ENCODE measurements around the gene MT4.

The MT4 gene

DNA sequence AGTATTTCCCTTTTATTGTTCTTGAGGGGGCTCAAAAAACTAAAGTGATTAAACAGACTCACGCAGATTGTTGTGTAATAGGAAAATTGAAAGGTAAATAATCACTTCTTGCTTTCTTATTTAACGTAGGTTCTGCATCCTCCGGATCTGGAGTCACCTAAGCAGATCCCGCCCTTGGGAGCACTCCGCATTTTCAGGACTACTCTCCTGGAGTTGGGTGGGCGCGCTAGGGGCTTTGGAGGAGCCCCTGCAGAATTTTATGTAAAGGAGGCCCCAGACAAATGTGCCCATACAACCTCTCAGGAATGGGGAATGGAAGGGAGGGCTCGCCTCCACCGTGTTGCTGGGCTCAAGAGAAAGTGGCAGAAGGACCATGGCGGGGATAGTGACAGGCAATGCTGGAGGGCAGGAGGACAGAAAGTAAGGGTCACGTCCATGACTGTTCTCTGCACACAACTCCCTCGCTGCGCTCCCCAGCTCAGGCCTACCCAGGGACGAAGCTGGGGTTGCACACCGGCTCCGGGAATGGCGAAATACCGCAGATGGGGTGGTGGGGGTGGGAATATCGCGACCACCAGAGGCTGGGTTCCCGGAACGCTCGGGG, 51.8 kb downstream of the MT4 start:
- Histone ChIP-seq H3K4me1 (ENCODE audit: control insufficient read depth in 5 of 5, insufficient read depth in 5 of 5, low read length in 5 of 5) (peaks cover 5 to 37% (median 33%) of the 10 kb centered on the region in 5 donors), H3K27me3 (ENCODE audit: control insufficient read depth in 5 of 5, insufficient read depth in 4 of 5, low read length in 5 of 5) (no peaks in the 10 kb centered on the region), H3K4me3 (ENCODE audit: low read depth in 1 of 5, low read length in 5 of 5) (peak overlapping the region in 4 of 5 donors; percentile 53 to 65 (median 62)), H3K27ac (ENCODE audit: low read depth, low read length) (no peak overlapping the region), H3K36me3 (ENCODE audit: control insufficient read depth in 5 of 5, insufficient read depth in 5 of 5, low read length in 5 of 5) (no peaks in the 10 kb centered on the region), H3K9me3 (ENCODE audit: control insufficient read depth in 5 of 5, low read length in 5 of 5) (no peaks in the 10 kb centered on the region), H3K9ac (ENCODE audit: low read length in 5 of 5) (peak overlapping the region in 2 of 5 donors; percentile 60 to 73)

- Histone ChIP-seq H3K4me3 (ENCODE audit: low read depth in 1 of 5, low read length in 5 of 5) (peak overlapping the region; percentile 53 to 83 (median 63)), H3K4me1 (ENCODE audit: control insufficient read depth in 5 of 5, insufficient read depth in 5 of 5, low read length in 5 of 5) (peaks cover 4 to 37% (median 31%) of the 10 kb centered on the region in 5 donors), H3K27ac (ENCODE audit: low read depth, low read length) (no peak overlapping the region), H3K9me3 (ENCODE audit: control insufficient read depth in 5 of 5, low read length in 5 of 5) (no peaks in the 10 kb centered on the region), H3K9ac (ENCODE audit: low read length in 5 of 5) (peak overlapping the region in 2 of 5 donors; percentile 60 to 73), H3K27me3 (ENCODE audit: control insufficient read depth in 5 of 5, insufficient read depth in 4 of 5, low read length in 5 of 5) (no peaks in the 10 kb centered on the region), H3K36me3 (ENCODE audit: control insufficient read depth in 5 of 5, insufficient read depth in 5 of 5, low read length in 5 of 5) (no peaks in the 10 kb centered on the region)
Observed at GRCh38 chr16:56617212-56618085, 52.6 kb downstream of the MT4 start.

DNA sequence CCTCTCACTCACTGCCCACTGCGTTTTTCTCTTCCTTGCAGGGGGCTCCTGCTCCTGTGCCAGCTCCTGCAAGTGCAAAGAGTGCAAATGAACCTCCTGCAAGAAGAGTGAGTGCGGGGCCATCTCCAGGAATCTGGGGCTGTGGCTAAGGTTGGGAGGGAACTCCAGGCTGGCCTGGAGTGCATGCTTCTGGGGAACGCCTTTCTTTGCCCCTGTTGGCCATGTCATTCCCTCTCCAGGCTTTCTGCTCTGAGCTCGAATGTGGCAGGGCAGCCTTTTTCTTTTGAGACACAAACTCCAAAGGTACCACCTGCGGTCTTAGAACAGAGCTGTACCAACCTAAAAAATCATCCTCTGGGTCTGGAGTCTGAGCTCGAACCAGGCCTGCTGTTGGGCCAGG, 53.3 kb downstream of the MT4 start:
- Histone ChIP-seq H3K9me3 (ENCODE audit: control insufficient read depth in 5 of 5, low read length in 5 of 5) (no peaks in the 10 kb centered on the region), H3K4me3 (ENCODE audit: low read depth in 1 of 5, low read length in 5 of 5) (peak overlapping the region; percentile 53 to 83 (median 63)), H3K27me3 (ENCODE audit: control insufficient read depth in 5 of 5, insufficient read depth in 4 of 5, low read length in 5 of 5) (no peaks in the 10 kb centered on the region), H3K9ac (ENCODE audit: low read length in 5 of 5) (peak overlapping the region in 1 of 5 donors; percentile 28), H3K4me1 (ENCODE audit: control insufficient read depth in 5 of 5, insufficient read depth in 5 of 5, low read length in 5 of 5) (peaks cover 4 to 37% (median 31%) of the 10 kb centered on the region in 5 donors), H3K27ac (ENCODE audit: low read depth, low read length) (no peak overlapping the region), H3K36me3 (ENCODE audit: control insufficient read depth in 5 of 5, insufficient read depth in 5 of 5, low read length in 5 of 5) (no peaks in the 10 kb centered on the region)
